BE2C (cell line): Measurements from ENCODE around the gene ERC1.

Source experiments
- DNase-seq: peaks from one replicate; pipeline ENCODE4 v3.0.0-alpha.2; 2020
- H3K27me3 ChIP-seq: fragments of 250-450 bp; sonication (Bioruptor Pico); 2 replicates; pipeline ENCODE4 v1.5.1; 2020; ENCODE audit warnings: mild to moderate bottlenecking
- H3K36me3 ChIP-seq: fragments of 250-450 bp; sonication (Bioruptor Pico); 2 replicates; pipeline ENCODE4 v1.5.1; 2020; ENCODE audit warnings: mild to moderate bottlenecking
- H3K4me1 ChIP-seq: fragments of 250-450 bp; sonication (Bioruptor Pico); 2 replicates; pipeline ENCODE4 v1.5.1; 2020
- H3K4me3 ChIP-seq: 2 replicates; pipeline ENCODE4 v1.5.1; 2011; ENCODE audit warnings: low read depth, low read length
- H3K9me3 ChIP-seq: fragments of 250-450 bp; sonication (Bioruptor Pico); 2 replicates; pipeline ENCODE4 v1.5.1; 2020
- TF ChIP-seq, protein P1 (sequence below): IDR thresholded peaks from 2 replicates; pipeline ENCODE4 v1.5.1; 2012; ENCODE audit warnings: mild to moderate bottlenecking, low read depth, low read length

Gene ERC1

DNA sequence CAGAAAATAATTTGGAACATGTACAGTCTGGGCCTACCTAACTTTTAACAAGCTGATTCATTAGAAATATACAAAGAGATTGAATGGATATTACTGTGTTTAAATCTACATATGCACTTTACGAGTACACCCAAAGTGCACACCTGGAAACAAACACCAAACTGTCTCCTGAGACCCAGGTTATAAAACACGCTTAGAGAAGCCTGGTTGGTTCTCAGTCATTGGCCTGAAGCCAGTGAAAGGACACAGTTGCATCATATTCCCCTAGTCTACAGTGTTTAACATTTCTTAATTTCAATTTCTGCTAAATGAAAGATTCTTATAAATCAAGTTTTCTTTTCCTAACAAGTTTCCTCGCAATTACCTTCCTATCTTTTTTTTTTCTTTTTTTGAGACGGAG, 393.9 kb downstream of the ERC1 start:
- H3K27me3 ChIP-seq, result no peaks in the 10 kb centered on the region
- H3K36me3 ChIP-seq, result no peaks in the 10 kb centered on the region
- TF ChIP-seq, protein P1, sequence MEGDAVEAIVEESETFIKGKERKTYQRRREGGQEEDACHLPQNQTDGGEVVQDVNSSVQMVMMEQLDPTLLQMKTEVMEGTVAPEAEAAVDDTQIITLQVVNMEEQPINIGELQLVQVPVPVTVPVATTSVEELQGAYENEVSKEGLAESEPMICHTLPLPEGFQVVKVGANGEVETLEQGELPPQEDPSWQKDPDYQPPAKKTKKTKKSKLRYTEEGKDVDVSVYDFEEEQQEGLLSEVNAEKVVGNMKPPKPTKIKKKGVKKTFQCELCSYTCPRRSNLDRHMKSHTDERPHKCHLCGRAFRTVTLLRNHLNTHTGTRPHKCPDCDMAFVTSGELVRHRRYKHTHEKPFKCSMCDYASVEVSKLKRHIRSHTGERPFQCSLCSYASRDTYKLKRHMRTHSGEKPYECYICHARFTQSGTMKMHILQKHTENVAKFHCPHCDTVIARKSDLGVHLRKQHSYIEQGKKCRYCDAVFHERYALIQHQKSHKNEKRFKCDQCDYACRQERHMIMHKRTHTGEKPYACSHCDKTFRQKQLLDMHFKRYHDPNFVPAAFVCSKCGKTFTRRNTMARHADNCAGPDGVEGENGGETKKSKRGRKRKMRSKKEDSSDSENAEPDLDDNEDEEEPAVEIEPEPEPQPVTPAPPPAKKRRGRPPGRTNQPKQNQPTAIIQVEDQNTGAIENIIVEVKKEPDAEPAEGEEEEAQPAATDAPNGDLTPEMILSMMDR, result no peak
- H3K4me1 ChIP-seq, result no peaks in the 10 kb centered on the region
- no peaks in the 10 kb centered on the region for H3K9me3 ChIP-seq
- no peak for DNase-seq
- H3K4me3 ChIP-seq, result no peak overlapping the region

DNA sequence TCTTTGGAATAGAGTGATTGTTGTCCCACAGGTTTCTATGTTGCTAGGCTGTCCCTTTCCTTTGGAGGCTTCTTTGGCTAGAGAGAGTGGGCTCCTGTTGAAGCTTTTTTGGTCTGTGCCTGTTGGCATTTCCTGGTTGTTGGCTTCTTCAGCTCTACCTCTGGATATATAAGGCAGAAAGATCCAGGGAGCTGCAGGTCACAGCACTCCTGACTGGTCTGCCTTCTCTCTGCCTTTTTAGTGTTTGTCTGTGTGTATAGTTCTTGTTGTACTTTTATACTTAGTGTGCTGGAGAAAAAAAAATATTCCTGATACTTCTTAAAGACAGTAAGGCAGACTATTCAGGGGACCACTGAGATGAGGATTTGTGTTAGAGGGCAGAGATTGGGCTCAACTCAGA, 400.7 kb downstream of the ERC1 start:
- Histone ChIP-seq H3K4me1 (no peaks in the 10 kb centered on the region), H3K27me3 (no peaks in the 10 kb centered on the region), H3K36me3 (no peaks in the 10 kb centered on the region), H3K4me3 (no peak overlapping the region), H3K9me3 (peaks cover 14% of the 10 kb centered on the region)
- TF ChIP-seq, protein P1, result no peak
- DNase-seq, result peak; percentile 18

DNA sequence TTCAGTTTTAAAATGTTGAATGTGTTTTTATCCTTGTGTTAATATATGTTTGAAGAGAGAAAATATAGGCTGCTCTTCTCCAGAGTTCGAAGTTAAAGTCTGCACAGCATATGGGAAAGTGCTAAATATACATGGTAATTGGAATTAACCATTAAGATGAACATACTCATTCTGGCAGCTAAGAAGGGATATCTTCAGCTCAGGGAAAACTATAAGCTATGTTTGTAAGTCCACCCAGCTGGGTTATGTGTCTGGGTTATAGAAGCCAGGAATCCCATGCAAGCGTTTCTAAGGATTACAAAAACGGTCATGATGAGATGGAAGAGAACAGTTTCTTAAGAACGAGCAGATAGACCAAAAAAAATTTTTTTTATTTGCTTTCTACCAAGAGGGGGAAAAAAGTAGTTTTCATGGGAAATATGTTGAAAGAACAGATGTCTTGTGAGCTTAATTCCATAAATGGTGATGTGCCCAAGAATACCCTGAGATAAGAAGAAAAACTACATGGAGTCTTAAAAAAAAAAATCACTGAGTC, 404.5 kb downstream of the ERC1 start:
- TF ChIP-seq, protein P1, result no peak
- Histone ChIP-seq H3K27me3 (no peaks in the 10 kb centered on the region), H3K9me3 (peaks cover 14% of the 10 kb centered on the region), H3K4me1 (no peaks in the 10 kb centered on the region), H3K4me3 (no peak overlapping the region), H3K36me3 (no peaks in the 10 kb centered on the region)
- no peak for DNase-seq

DNA sequence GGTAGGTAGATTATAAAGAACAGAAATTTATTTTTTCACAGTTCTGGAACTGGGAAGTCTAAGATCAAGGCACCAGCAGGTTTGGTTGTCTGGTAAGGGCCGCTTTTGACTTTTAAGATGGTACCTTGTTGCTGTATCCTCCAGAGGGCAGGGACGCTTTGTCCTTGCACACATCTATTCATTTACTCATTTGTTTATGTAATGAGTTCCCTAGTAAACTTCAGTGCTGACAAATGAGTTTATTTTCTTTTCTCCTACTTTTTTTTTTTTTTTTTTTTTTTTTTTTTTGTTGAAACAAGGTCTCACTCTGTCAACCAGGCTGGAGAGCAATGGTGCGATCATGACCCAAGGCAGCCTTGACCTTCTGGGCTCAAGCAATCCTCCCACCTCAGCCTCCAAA, 407.6 kb downstream of the ERC1 start:
- Histone ChIP-seq H3K4me3 (no peak overlapping the region), H3K9me3 (no peaks in the 10 kb centered on the region), H3K36me3 (no peaks in the 10 kb centered on the region), H3K27me3 (no peaks in the 10 kb centered on the region), H3K4me1 (no peaks in the 10 kb centered on the region)
- TF ChIP-seq, protein P1, result no peak
- no peak for DNase-seq

DNA sequence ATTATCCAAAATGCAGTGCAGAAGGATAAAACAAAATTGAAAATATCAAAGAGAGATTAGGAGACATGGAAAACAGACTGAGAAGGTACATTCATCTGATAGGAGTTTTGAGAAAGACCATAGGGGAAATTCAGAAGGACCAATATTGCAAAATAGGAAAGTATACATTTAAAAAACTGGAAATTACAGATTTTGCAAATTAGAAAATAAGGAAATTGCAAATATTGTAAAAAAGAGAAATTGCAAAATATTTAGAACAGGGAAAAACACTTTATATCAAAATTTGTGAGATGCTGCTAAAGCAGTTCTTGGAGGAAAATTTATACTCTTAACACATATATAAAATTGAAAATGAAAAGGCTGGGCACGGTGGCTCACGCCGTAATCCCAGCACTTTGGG, 410.9 kb downstream of the ERC1 start:
- TF ChIP-seq, protein P1, result no peak
- no peaks in the 10 kb centered on the region for H3K27me3 ChIP-seq
- H3K4me1 ChIP-seq, result no peaks in the 10 kb centered on the region
- H3K36me3 ChIP-seq, result no peaks in the 10 kb centered on the region
- H3K9me3 ChIP-seq, result no peaks in the 10 kb centered on the region
- DNase-seq, result no peak
- H3K4me3 ChIP-seq, result no peak overlapping the region

DNA sequence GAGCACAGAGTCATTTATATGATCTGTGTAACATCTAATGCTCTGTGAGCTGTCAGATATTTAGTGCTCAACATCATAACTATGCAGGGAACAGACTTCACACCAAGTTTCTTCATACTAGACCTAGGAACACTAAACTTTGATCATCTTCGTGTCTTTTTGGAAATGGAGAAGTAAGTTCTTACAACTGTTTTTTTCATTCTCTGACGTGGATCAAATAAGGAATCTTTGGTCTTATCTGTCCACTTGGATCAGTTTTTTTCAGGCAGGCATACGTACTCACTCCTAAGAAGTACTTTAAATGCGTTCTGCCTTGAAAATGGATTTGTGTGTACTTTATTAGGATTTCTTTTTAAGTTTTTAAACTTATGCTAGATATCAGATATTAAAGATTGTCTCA, 412.4 kb downstream of the ERC1 start:
- H3K4me3 ChIP-seq, result no peak overlapping the region
- no peaks in the 10 kb centered on the region for H3K9me3 ChIP-seq
- no peaks in the 10 kb centered on the region for H3K36me3 ChIP-seq
- TF ChIP-seq, protein P1, result no peak
- DNase-seq, result no peak
- H3K4me1 ChIP-seq, result no peaks in the 10 kb centered on the region
- H3K27me3 ChIP-seq, result no peaks in the 10 kb centered on the region
